ENCODE measurements around the gene NCF4. TPM values are rescaled to one million over a fixed set of nuclear protein-coding genes. Genes with fewer than 3 reads are reported as not detected.

NCF4 gene
- polyA plus RNA-seq, 3 donors, result 206 to 249 (median 209) TPM

GRCh38 chr22:36823186-36823839 lies 37.5 kb upstream of the NCF4 start:
- Mint-ChIP-seq H3K27me3 (ENCODE audit: low read depth in 3 of 3) (peaks cover 77 to 89% (median 86%) of the 10 kb centered on the region in 3 donors), H3K4me1 (peaks cover 8% of the 10 kb centered on the region), H3K36me3 (no peaks in the 10 kb centered on the region), H3K27ac (no peak overlapping the region), H3K4me3 (peak overlapping the region in 1 of 2 donors; percentile 68), H3K9me3 (peaks cover 0 to 9% (median 2%) of the 10 kb centered on the region in 7 donors)
- no peaks in the 10 kb centered on the region for H3K36me3 ChIP-seq (replicated peaks in 1 of 2; ENCODE audit: control insufficient read depth in 1 of 2, insufficient read depth in 2 of 2, low read length in 2 of 2)
- no peak for TF ChIP-seq CTCF (IDR thresholded peaks at IDR 0.05)
- H3K4me2 ChIP-seq (replicated peaks; ENCODE audit: extremely low read depth, low read length, poor library complexity, severe bottlenecking), result no peak overlapping the region
- H2AFZ ChIP-seq (ENCODE audit: insufficient read depth, low read depth, low read length, poor library complexity, severe bottlenecking), result no peak overlapping the region
- H3K4me1 ChIP-seq (ENCODE audit: control insufficient read depth in 1 of 2, insufficient read depth in 2 of 2, low read length in 2 of 2), result peaks cover 3 to 11% of the 10 kb centered on the region in 2 donors
- H3K9ac ChIP-seq (ENCODE audit: insufficient read depth, low read length, poor library complexity, severe bottlenecking), result no peak overlapping the region
- H3K4me3 ChIP-seq (replicated peaks in 1 of 3; ENCODE audit: low read depth in 2 of 3, low read length in 3 of 3), result no peak overlapping the region
- WGBS (ENCODE audit: insufficient coverage), result 58% methylated on average over 10 of the region's 17 CpGs
- H3K27ac ChIP-seq (ENCODE audit: low read depth in 1 of 2, low read length in 2 of 2), result no peak overlapping the region
- H3K79me2 ChIP-seq (ENCODE audit: insufficient read depth, low read length), result no peaks in the 10 kb centered on the region
- H3K9me3 ChIP-seq (replicated peaks in 1 of 2; ENCODE audit: control insufficient read depth in 1 of 2, insufficient read depth in 1 of 2, low read length in 2 of 2), result peaks cover 0 to 6% of the 10 kb centered on the region in 2 donors
- H4K20me1 ChIP-seq (ENCODE audit: insufficient read depth, low read length), result no peaks in the 10 kb centered on the region
- no peak for DNase-seq
- intact Hi-C loops (cut with micrococcal nuclease), result no loop called here
- peaks cover 33 to 71% of the 10 kb centered on the region in 2 donors for H3K27me3 ChIP-seq (ENCODE audit: control insufficient read depth in 2 of 2, insufficient read depth in 2 of 2, low read length in 2 of 2)

- Mint-ChIP-seq H3K27me3 (ENCODE audit: low read depth in 3 of 3) (peaks cover 74 to 89% (median 87%) of the 10 kb centered on the region in 3 donors), H3K27ac (peak overlapping the region in 1 of 7 donors; percentile 5), H3K4me1 (peaks cover 11% of the 10 kb centered on the region), H3K4me3 (peak overlapping the region in 1 of 2 donors; percentile 43), H3K36me3 (no peaks in the 10 kb centered on the region), H3K9me3 (peaks cover 0 to 9% (median 2%) of the 10 kb centered on the region in 7 donors)
- Histone ChIP-seq H3K27ac (ENCODE audit: low read depth in 1 of 2, low read length in 2 of 2) (no peak overlapping the region), H3K9me3 (replicated peaks in 1 of 2; ENCODE audit: control insufficient read depth in 1 of 2, insufficient read depth in 1 of 2, low read length in 2 of 2) (no peaks in the 10 kb centered on the region), H2AFZ (ENCODE audit: insufficient read depth, low read depth, low read length, poor library complexity, severe bottlenecking) (no peak overlapping the region), H3K36me3 (replicated peaks in 1 of 2; ENCODE audit: control insufficient read depth in 1 of 2, insufficient read depth in 2 of 2, low read length in 2 of 2) (no peaks in the 10 kb centered on the region), H3K27me3 (ENCODE audit: control insufficient read depth in 2 of 2, insufficient read depth in 2 of 2, low read length in 2 of 2) (peaks cover 30 to 71% of the 10 kb centered on the region in 2 donors), H3K4me3 (replicated peaks in 1 of 3; ENCODE audit: low read depth in 2 of 3, low read length in 3 of 3) (no peak overlapping the region), H4K20me1 (ENCODE audit: insufficient read depth, low read length) (no peaks in the 10 kb centered on the region), H3K4me2 (replicated peaks; ENCODE audit: extremely low read depth, low read length, poor library complexity, severe bottlenecking) (no peak overlapping the region), H3K4me1 (ENCODE audit: control insufficient read depth in 1 of 2, insufficient read depth in 2 of 2, low read length in 2 of 2) (peaks cover 3 to 11% of the 10 kb centered on the region in 2 donors), H3K9ac (ENCODE audit: insufficient read depth, low read length, poor library complexity, severe bottlenecking) (no peak overlapping the region), H3K79me2 (ENCODE audit: insufficient read depth, low read length) (no peaks in the 10 kb centered on the region)
- intact Hi-C loops (cut with micrococcal nuclease), result no loop called here
- no peak for DNase-seq
- WGBS (ENCODE audit: insufficient coverage), result 93% methylated on average over 2 of the region's 2 CpGs
- no peak for TF ChIP-seq CTCF (IDR thresholded peaks at IDR 0.05)
Measured at GRCh38 chr22:36824655-36825054, 36.2 kb upstream of the NCF4 start.

Data from CD14-positive monocyte (primary cell).